HAP-1 (cell line): Measurements from ENCODE around the gene CCDC33.

ENCODE experiments used
- DNase-seq, 2 experiments: peaks; one replicate each; pipeline ENCODE4 v3.0.0-alpha.2; 2016 to 2020; ENCODE audit warnings: low spot score in 2 of 2
- H3K27me3 ChIP-seq: fragments of 250-450 bp; sonication (Bioruptor Pico); 2 replicates; pipeline ENCODE4 v1.5.1; 2020; ENCODE audit warnings: low read depth, mild to moderate bottlenecking, moderate library complexity
- H3K36me3 ChIP-seq: fragments of 250-450 bp; sonication (Bioruptor Pico); replicated peaks from 2 replicates; pipeline ENCODE4 v1.5.1; 2020; ENCODE audit warnings: mild to moderate bottlenecking
- H3K4me1 ChIP-seq: fragments of 250-450 bp; sonication (Bioruptor Pico); 2 replicates; pipeline ENCODE4 v1.5.1; 2020; ENCODE audit warnings: mild to moderate bottlenecking
- H3K4me3 ChIP-seq: fragments of 250-450 bp; sonication (Bioruptor Pico); 2 replicates; pipeline ENCODE4 v1.5.1; 2020; ENCODE audit warnings: mild to moderate bottlenecking, moderate library complexity
- H3K9me3 ChIP-seq: fragments of 250-450 bp; sonication (Bioruptor Pico); 2 replicates; pipeline ENCODE4 v1.5.1; 2020; ENCODE audit warnings: mild to moderate bottlenecking, moderate library complexity
- in situ Hi-C: fragments of 300-500 bp; cut with MboI; formaldehyde crosslinking; loops from 3 replicates; pipeline ENCODE4 v1.14.3; 2020; ENCODE audit warnings: low sequenced_read_pairs, inconsistent platforms, mixed read lengths

The CCDC33 gene

GRCh38 chr15:74365598-74366445 lies 129.7 kb downstream of the CCDC33 start:
- no peak for DNase-seq
- H3K36me3 ChIP-seq, result no peaks in the 10 kb centered on the region; the same call in 1 of the 2 replicates
- H3K4me3 ChIP-seq, result no peak overlapping the region
- in situ Hi-C loops, result no loop called here
- H3K9me3 ChIP-seq, result no peaks in the 10 kb centered on the region
- peaks cover 14% of the 10 kb centered on the region for H3K27me3 ChIP-seq
- H3K4me1 ChIP-seq, result no peaks in the 10 kb centered on the region

GRCh38 chr15:74367296-74367854 lies 131.2 kb downstream of the CCDC33 start, which contains the start of gene CYP11A1:
Gene CYP11A1, minus strand, starts transcription at chr15:74367646. Its CDS starts 61 bp downstream, at chr15:74367585.
- in situ Hi-C loops, result no loop called here
- Histone ChIP-seq H3K36me3 (no peaks in the 10 kb centered on the region; the same call in 1 of the 2 replicates), H3K4me1 (no peaks in the 10 kb centered on the region), H3K27me3 (peaks cover 30% of the 10 kb centered on the region), H3K9me3 (no peaks in the 10 kb centered on the region), H3K4me3 (no peak within 1 kb of the TSS)
- no peak for DNase-seq

- H3K9me3 ChIP-seq, result no peaks in the 10 kb centered on the region
- in situ Hi-C loops, result no loop called here
- H3K36me3 ChIP-seq, result no peaks in the 10 kb centered on the region
- DNase-seq, result no peak
- H3K4me1 ChIP-seq, result no peaks in the 10 kb centered on the region
- peaks cover 27% of the 10 kb centered on the region for H3K27me3 ChIP-seq
- no peak overlapping the region for H3K4me3 ChIP-seq
These were observed 132.0 kb downstream of the CCDC33 start for GRCh38 chr15:74368121-74368520.

- H3K36me3 ChIP-seq, result no peaks in the 10 kb centered on the region
- no peaks in the 10 kb centered on the region for H3K9me3 ChIP-seq
- H3K27me3 ChIP-seq, result peaks cover 31% of the 10 kb centered on the region
- in situ Hi-C loops, result no loop called here
- no peak overlapping the region for H3K4me3 ChIP-seq
- peaks cover 7% of the 10 kb centered on the region for H3K4me1 ChIP-seq
- no peak for DNase-seq
These were observed 133.1 kb downstream of the CCDC33 start for GRCh38 chr15:74369084-74369745.

GRCh38 chr15:74369756-74370155 lies 133.6 kb downstream of the CCDC33 start:
- H3K27me3 ChIP-seq, result peaks cover 31% of the 10 kb centered on the region
- peaks cover 12% of the 10 kb centered on the region for H3K4me1 ChIP-seq
- no peak overlapping the region for H3K4me3 ChIP-seq
- DNase-seq, result no peak
- no peaks in the 10 kb centered on the region for H3K9me3 ChIP-seq
- in situ Hi-C loops, result loop anchor here (5.0 kb wide), 1 partner anchor 253 kb away; no protein-coding TSS in a partner anchor
- H3K36me3 ChIP-seq, result no peaks in the 10 kb centered on the region

- no peak overlapping the region for H3K4me3 ChIP-seq
- H3K4me1 ChIP-seq, result peaks cover 15% of the 10 kb centered on the region
- H3K9me3 ChIP-seq, result no peaks in the 10 kb centered on the region
- peaks cover 31% of the 10 kb centered on the region for H3K27me3 ChIP-seq
- H3K36me3 ChIP-seq, result no peaks in the 10 kb centered on the region
- in situ Hi-C loops, result loop anchor here (5.0 kb wide), 1 partner anchor 252 kb away; no protein-coding TSS in a partner anchor
- DNase-seq, result no peak
These were observed 134.3 kb downstream of the CCDC33 start for GRCh38 chr15:74370471-74370870.

GRCh38 chr15:74373056-74373650 lies 137.0 kb downstream of the CCDC33 start:
- peak in 1 of 2 experiments; percentile 24 for DNase-seq
- in situ Hi-C loops, result loop anchor here (5.0 kb wide), 1 partner anchor 249 kb away; no protein-coding TSS in a partner anchor
- no peak overlapping the region; the same call in 1 of the 2 replicates for H3K4me3 ChIP-seq
- no peaks in the 10 kb centered on the region for H3K36me3 ChIP-seq
- H3K9me3 ChIP-seq, result no peaks in the 10 kb centered on the region
- H3K4me1 ChIP-seq, result peaks cover 15% of the 10 kb centered on the region
- peaks cover 31% of the 10 kb centered on the region for H3K27me3 ChIP-seq

- DNase-seq, result peak; percentile 99 to 100
- peaks cover 15% of the 10 kb centered on the region for H3K4me1 ChIP-seq
- H3K36me3 ChIP-seq, result no peaks in the 10 kb centered on the region
- peak overlapping the region; percentile 47 for H3K4me3 ChIP-seq
- no peaks in the 10 kb centered on the region for H3K9me3 ChIP-seq
- H3K27me3 ChIP-seq, result peaks cover 28% of the 10 kb centered on the region
- in situ Hi-C loops, result loop anchor here (5.0 kb wide), 1 partner anchor 248 kb away; no protein-coding TSS in a partner anchor
These were observed 137.9 kb downstream of the CCDC33 start for GRCh38 chr15:74373731-74374647.

GRCh38 chr15:74374648-74375302 lies 138.6 kb downstream of the CCDC33 start:
- peaks cover 28% of the 10 kb centered on the region for H3K27me3 ChIP-seq
- no peaks in the 10 kb centered on the region for H3K36me3 ChIP-seq
- H3K4me1 ChIP-seq, result peaks cover 15% of the 10 kb centered on the region
- no peak for DNase-seq
- H3K4me3 ChIP-seq, result peak overlapping the region; percentile 47
- in situ Hi-C loops, result loop anchor here (5.0 kb wide), 2 partner anchors 248 to 398 kb away; no protein-coding TSS in a partner anchor
- no peaks in the 10 kb centered on the region for H3K9me3 ChIP-seq

- Histone ChIP-seq H3K27me3 (peaks cover 26% of the 10 kb centered on the region), H3K9me3 (no peaks in the 10 kb centered on the region), H3K4me1 (peaks cover 15% of the 10 kb centered on the region), H3K4me3 (no peak overlapping the region), H3K36me3 (no peaks in the 10 kb centered on the region)
- peak; percentile 89 to 97 for DNase-seq
- in situ Hi-C loops, result loop anchor here (5.0 kb wide), 1 partner anchor 397 kb away; no protein-coding TSS in a partner anchor
These were observed 139.2 kb downstream of the CCDC33 start for GRCh38 chr15:74375303-74375693.

GRCh38 chr15:74376226-74376625 lies 140.1 kb downstream of the CCDC33 start:
- no peak for DNase-seq
- in situ Hi-C loops, result loop anchor here (5.0 kb wide), 1 partner anchor 396 kb away; no protein-coding TSS in a partner anchor
- H3K27me3 ChIP-seq, result peaks cover 16% of the 10 kb centered on the region
- no peaks in the 10 kb centered on the region for H3K36me3 ChIP-seq
- peaks cover 15% of the 10 kb centered on the region for H3K4me1 ChIP-seq
- no peak overlapping the region for H3K4me3 ChIP-seq
- H3K9me3 ChIP-seq, result no peaks in the 10 kb centered on the region
